HCT116 (cell line): ENCODE measurements around the gene FAM204A. TPM values are rescaled to one million over a fixed set of nuclear protein-coding genes. Genes with fewer than 3 reads are reported as not detected.

Experiments
- ATAC-seq: fragments of 200-7000 bp; cut with Tn5 transposase; 2 replicates; pipeline ENCODE4 v1.9.1; 2020; ENCODE audit warnings: mild to moderate bottlenecking, moderate library complexity
- BruUV-seq: library from RNA; stranded (reverse); fragments of 400-500 nt; replicated peaks from 2 replicates; lab custom pipeline; 2021; lab: Mats Ljungman, UMichigan
- CTCF ChIA-PET: fragments of 300-600 bp; sonication (Branson Sonifier 250); formaldehyde crosslinking; loops from one replicate; lab custom pipeline; 2021; ENCODE audit warnings: antibody characterized with exemption; lab: Charles Lee
- POLR2A ChIA-PET: fragments of 300-600, 350-600 bp; sonication (Branson Sonifier 250); formaldehyde crosslinking; loops from one replicate; lab custom pipeline; 2021; ENCODE audit warnings: antibody characterized with exemption; lab: Charles Lee
- RAD21 ChIA-PET, 2 experiments: fragments of 300-600 bp; sonication (Branson Sonifier 250); formaldehyde crosslinking; loops; one replicate each; lab custom pipeline; 2023; ENCODE audit warnings: low total read pairs in 2 of 2; ENCODE audit not compliant: uncharacterized antibody in 2 of 2, unreplicated experiment in 2 of 2, low non-redundant PET in 1 of 2; lab: Charles Lee
- DNase-seq: peaks from one replicate; pipeline ENCODE4 v3.0.0-alpha.2; 2010; ENCODE audit warnings: low read depth, low spot score
- H2AFZ ChIP-seq: fragments of 200-600 bp; shearing (Covaris generic), sonication (generic); 2 replicates; pipeline ENCODE4 v1.6.1; 2017; ENCODE audit warnings: low read depth, mixed run types, mixed read lengths, antibody characterized with exemption, low read length; ENCODE audit not compliant: poor library complexity, severe bottlenecking
- H3K27ac ChIP-seq: 2 replicates; pipeline ENCODE4 v1.5.1; 2012; ENCODE audit warnings: low read depth, low read length
- H3K27me3 ChIP-seq: fragments of 200-600 bp; sonication (generic); 2 replicates; pipeline ENCODE4 v1.6.1; 2016; ENCODE audit warnings: mixed run types, low read length, mixed read lengths; ENCODE audit not compliant: insufficient read depth
- H3K36me3 ChIP-seq, 2 experiments: fragments of 200-500 bp in 1 of 2; fragments of 200-600 bp in 1 of 2; sonication (Bioruptor generic) in 1 of 2; sonication (generic) in 1 of 2; 2 replicates each; pipeline versions ENCODE4 v1.5.1 to v1.6.1; 2014 to 2016; ENCODE audit warnings: low read length in 2 of 2, inconsistent platforms in 1 of 2, mixed read lengths in 1 of 2, mixed run types in 1 of 2; ENCODE audit not compliant: insufficient read depth in 2 of 2, control insufficient read depth in 1 of 2
- H3K4me1 ChIP-seq, 2 experiments: fragments of 200-600 bp in 1 of 2; sonication (generic) in 1 of 2; 2 replicates each; pipeline versions ENCODE4 v1.5.1 to v1.6.1; 2012 to 2017; ENCODE audit warnings: low read length in 2 of 2, inconsistent platforms in 1 of 2, mild to moderate bottlenecking in 1 of 2, mixed read lengths in 1 of 2, mixed run types in 1 of 2, moderate library complexity in 1 of 2; ENCODE audit not compliant: insufficient read depth in 2 of 2, control insufficient read depth in 1 of 2
- H3K4me2 ChIP-seq: fragments of 200-600 bp; sonication (generic); 2 replicates; pipeline ENCODE4 v1.6.1; 2017; ENCODE audit warnings: mixed run types, low read length, mixed read lengths
- H3K4me3 ChIP-seq, 2 experiments: fragments of 200-600 bp in 1 of 2; sonication (generic) in 1 of 2; replicated peaks in 1 of 2; 2 replicates each; pipeline ENCODE4 v1.5.1; 2011 to 2016; ENCODE audit warnings: low read length in 2 of 2, control low read depth in 1 of 2, low read depth in 1 of 2, mild to moderate bottlenecking in 1 of 2, mixed read lengths in 1 of 2, mixed run types in 1 of 2
- H3K79me2 ChIP-seq: fragments of 200-600 bp; sonication (generic); 2 replicates; pipeline ENCODE4 v1.6.1; 2017; ENCODE audit warnings: mild to moderate bottlenecking, mixed run types, low read length, moderate library complexity, mixed read lengths; ENCODE audit not compliant: insufficient read depth
- H3K9ac ChIP-seq: fragments of 200-600 bp; sonication (generic); 2 replicates; pipeline ENCODE4 v1.6.1; 2016; ENCODE audit warnings: low read length, mixed read lengths
- H3K9me2 ChIP-seq: fragments of 200-600 bp; sonication (generic), shearing (Covaris generic); 2 replicates; pipeline ENCODE4 v1.6.1; 2017; ENCODE audit warnings: mixed run types, mild to moderate bottlenecking, moderate library complexity; ENCODE audit not compliant: insufficient read depth
- H3K9me3 ChIP-seq, 2 experiments: fragments of 200-500 bp in 1 of 2; fragments of 200-600 bp in 1 of 2; sonication (Bioruptor generic) in 1 of 2; sonication (generic) in 1 of 2; 2 replicates each; pipeline ENCODE4 v1.6.1; 2014 to 2017; ENCODE audit warnings: low read length in 2 of 2, mixed read lengths in 2 of 2, inconsistent platforms in 1 of 2, low read depth in 1 of 2, mild to moderate bottlenecking in 1 of 2, mixed run types in 1 of 2, moderate library complexity in 1 of 2; ENCODE audit not compliant: control insufficient read depth in 1 of 2, insufficient read depth in 1 of 2
- H4K20me1 ChIP-seq: fragments of 200-600 bp; sonication (generic), shearing (Covaris generic); 2 replicates; pipeline ENCODE4 v1.6.1; 2017; ENCODE audit warnings: mixed run types, mild to moderate bottlenecking, moderate library complexity; ENCODE audit not compliant: insufficient read depth
- ATF3 ChIP-seq: IDR thresholded peaks from 2 replicates; pipeline ENCODE4 v1.6.1; 2012
- CBX3 ChIP-seq: IDR thresholded peaks from 2 replicates; pipeline ENCODE4 v1.6.1; 2012; ENCODE audit warnings: low read depth
- CTCF ChIP-seq, 3 experiments: fragments of 200-600 bp in 1 of 3; sonication (generic) in 1 of 3; IDR thresholded peaks in 2 of 3; conservative IDR thresholded peaks in 1 of 3; 2 replicates each; pipeline ENCODE4 v1.5.1; 2012 to 2017; ENCODE audit warnings: low read depth in 2 of 3, low read length in 2 of 3, antibody characterized with exemption in 1 of 3, borderline replicate concordance in 1 of 3, control low read depth in 1 of 3, mild to moderate bottlenecking in 1 of 3, mixed read lengths in 1 of 3, mixed run types in 1 of 3, moderate library complexity in 1 of 3; ENCODE audit not compliant: insufficient read depth in 1 of 3
- EGR1 ChIP-seq: IDR thresholded peaks from 2 replicates; pipeline ENCODE4 v1.6.1; 2012; ENCODE audit warnings: low read depth
- ELF1 ChIP-seq: IDR thresholded peaks from 2 replicates; pipeline ENCODE4 v1.6.1; 2012; ENCODE audit warnings: low read depth, borderline replicate concordance
- EZH2 ChIP-seq: fragments of 200-600 bp; sonication (generic); IDR thresholded peaks from 2 replicates; pipeline ENCODE4 v1.6.1; 2017; ENCODE audit warnings: antibody characterized with exemption, mixed run types
- POLR2A ChIP-seq: IDR thresholded peaks from 2 replicates; pipeline ENCODE4 v1.7.0; 2011; ENCODE audit warnings: borderline replicate concordance; ENCODE audit not compliant: insufficient read depth, insufficient read length; ENCODE audit errors: extremely low read depth
- REST ChIP-seq: IDR thresholded peaks from 2 replicates; pipeline ENCODE4 v1.6.1; 2012; ENCODE audit warnings: low read depth
- SIN3A ChIP-seq: IDR thresholded peaks from 2 replicates; pipeline ENCODE4 v1.6.1; 2012; ENCODE audit warnings: low read depth
- SP1 ChIP-seq: IDR thresholded peaks from 2 replicates; pipeline ENCODE4 v1.6.1; 2012; ENCODE audit warnings: low read depth
- SRF ChIP-seq: IDR thresholded peaks from 2 replicates; pipeline ENCODE4 v1.6.1; 2012; ENCODE audit warnings: low read depth
- TCF7L2 ChIP-seq: IDR thresholded peaks from 2 replicates; pipeline ENCODE4 v1.7.0; 2011; ENCODE audit warnings: borderline replicate concordance, inconsistent platforms; ENCODE audit not compliant: insufficient read depth, insufficient read length; ENCODE audit errors: extremely low read depth
- YY1 ChIP-seq: IDR thresholded peaks from 2 replicates; pipeline ENCODE4 v1.6.1; 2011; ENCODE audit warnings: low read length, low read depth, moderate library complexity, mild to moderate bottlenecking; ENCODE audit not compliant: insufficient replicate concordance; ENCODE audit errors: extremely low read depth
- intact Hi-C: fragments of 100-400 bp; cut with micrococcal nuclease; formaldehyde crosslinking; loops from 2 replicates; pipeline ENCODE4 v1.10.0; 2022
- total RNA-seq: library from RNA; stranded (reverse); gene quantifications from one replicate; pipeline ENCODE4 v1.2.1, GENCODE V29; 2021; ENCODE audit not compliant: unreplicated experiment

Gene FAM204A
- total RNA-seq, 1 experiment from 2014 or later, result 79.5 TPM

GRCh38 chr10:118256825-118257570, 85.1 kb downstream of the FAM204A start:
- no peaks in the 10 kb centered on the region for H4K20me1 ChIP-seq
- H3K9ac ChIP-seq, result no peak overlapping the region
- ChIA-PET CTCF (interaction anchor here (1.0 kb wide), 1 partner anchor 17 kb away, joined by 4 read pairs; no protein-coding TSS in a partner anchor), RAD21 (no interaction called here), POLR2A (interaction anchor here (1.2 kb wide), 1 partner anchor 9 kb away, joined by 3 read pairs; no protein-coding TSS in a partner anchor)
- no peak overlapping the region for H3K27ac ChIP-seq
- no peaks in the 10 kb centered on the region for H3K4me1 ChIP-seq
- no peak overlapping the region for H2AFZ ChIP-seq
- H3K4me3 ChIP-seq, result no peak overlapping the region
- TF ChIP-seq ATF3 (no peak), CTCF (IDR thresholded peaks at IDR 0.05 in 2 of 3, conservative IDR thresholded peaks at IDR 0.05 in 1 of 3; ENCODE audit: borderline replicate concordance in 1 of 3, insufficient read depth in 1 of 3, low read depth in 2 of 3, low read length in 2 of 3) (no peak), SIN3A (no peak)
- DNase-seq, result no peak
- ATAC-seq, result no peak
- no peaks in the 10 kb centered on the region for H3K36me3 ChIP-seq
- H3K9me2 ChIP-seq, result no peaks in the 10 kb centered on the region
- H3K79me2 ChIP-seq, result no peaks in the 10 kb centered on the region
- H3K4me2 ChIP-seq, result no peak overlapping the region
- BruUV-seq, result no TSS peak
- intact Hi-C loops, result loop anchor here (10.0 kb wide), 1 partner anchor 288 kb away; no protein-coding TSS in a partner anchor
- no peaks in the 10 kb centered on the region for H3K9me3 ChIP-seq
- H3K27me3 ChIP-seq, result peaks cover 33% of the 10 kb centered on the region

GRCh38 chr10:118256209-118256608, 85.9 kb downstream of the FAM204A start:
- intact Hi-C loops, result loop anchor here (10.0 kb wide), 1 partner anchor 289 kb away; no protein-coding TSS in a partner anchor
- H3K27me3 ChIP-seq, result peaks cover 26% of the 10 kb centered on the region
- H3K4me1 ChIP-seq, result no peaks in the 10 kb centered on the region
- no peaks in the 10 kb centered on the region for H4K20me1 ChIP-seq
- no peak overlapping the region for H2AFZ ChIP-seq
- CTCF ChIA-PET, result no interaction called here
- no peak overlapping the region for H3K27ac ChIP-seq
- H3K36me3 ChIP-seq, result no peaks in the 10 kb centered on the region
- H3K9me2 ChIP-seq, result no peaks in the 10 kb centered on the region
- POLR2A ChIA-PET, result interaction anchor here (1.2 kb wide), 1 partner anchor 9 kb away, joined by 3 read pairs; no protein-coding TSS in a partner anchor
- ATAC-seq (no peak), DNase-seq (no peak)
- H3K4me2 ChIP-seq, result no peak overlapping the region
- RAD21 ChIA-PET, result no interaction called here
- BruUV-seq, result no TSS peak
- H3K4me3 ChIP-seq, result no peak overlapping the region
- no peak overlapping the region for H3K9ac ChIP-seq
- no peaks in the 10 kb centered on the region for H3K79me2 ChIP-seq
- H3K9me3 ChIP-seq, result no peaks in the 10 kb centered on the region
- no peak for TF ChIP-seq SRF
- no peak for TF ChIP-seq EZH2
- no peak for TF ChIP-seq TCF7L2
- no peak for TF ChIP-seq YY1
- no peak for TF ChIP-seq SP1
- TF ChIP-seq EGR1, result no peak
- no peak for TF ChIP-seq POLR2A
- TF ChIP-seq CBX3, result no peak
- no peak for TF ChIP-seq ELF1
- no peak for TF ChIP-seq ATF3
- TF ChIP-seq REST, result no peak
